Muscle of leg (tissue), 11 donors: Measurements from ENCODE around the gene ATP8A2. TPM values are rescaled to one million over a fixed set of nuclear protein-coding genes. Genes with fewer than 3 reads are reported as not detected.

Source experiments
- DNase-seq: peaks from one replicate; pipeline ENCODE4 v3.0.0; 2013
- H3K27ac ChIP-seq: one replicate; pipeline ENCODE4 v1.5.1; 2013; ENCODE audit warnings: mild to moderate bottlenecking, low read length, control low read depth
- H3K27me3 ChIP-seq: one replicate; pipeline ENCODE4 v1.6.1; 2013; ENCODE audit warnings: low read length; ENCODE audit not compliant: control insufficient read depth, insufficient read depth
- H3K36me3 ChIP-seq: one replicate; pipeline ENCODE4 v1.6.1; 2013; ENCODE audit warnings: low read length; ENCODE audit not compliant: control insufficient read depth, insufficient read depth
- H3K4me1 ChIP-seq: one replicate; pipeline ENCODE4 v1.6.1; 2013; ENCODE audit warnings: low read length; ENCODE audit not compliant: control insufficient read depth, insufficient read depth
- H3K4me3 ChIP-seq: one replicate; pipeline ENCODE4 v1.5.1; 2013; ENCODE audit warnings: low read length, control low read depth
- H3K9me3 ChIP-seq: replicated peaks from 2 replicates; pipeline ENCODE4 v1.6.1; 2013; ENCODE audit warnings: low read depth, low read length; ENCODE audit not compliant: control insufficient read depth
- WGBS: methylation state at CpG from one replicate; pipeline ENCODE4 v1.1.5; 2013; ENCODE audit warnings: missing lambda C conversion rate; ENCODE audit not compliant: insufficient coverage; 5-methylcytosine and 5-hydroxymethylcytosine counted together
- polyA plus RNA-seq, 8 donors: library from polyadenylated mRNA; unstranded; fragments of 120-200 nt; gene quantifications; one replicate each; pipeline versions ENCODE4 v1.2.1 to v1.2.3, GENCODE V29; 2013; ENCODE audit warnings: inconsistent platforms in 1 of 8, low replicate concordance in 1 of 8; ENCODE audit not compliant: insufficient read length in 8 of 8, insufficient read depth in 1 of 8
- total RNA-seq: library from RNA; stranded (reverse); fragments of 120-200 nt; gene quantifications from one replicate; pipeline ENCODE4 v1.2.4, GENCODE V29; 2013

The ATP8A2 gene
- total and polyA plus RNA-seq, 9 donors: 0.89 to 2.9 (median 1.6) TPM

DNA sequence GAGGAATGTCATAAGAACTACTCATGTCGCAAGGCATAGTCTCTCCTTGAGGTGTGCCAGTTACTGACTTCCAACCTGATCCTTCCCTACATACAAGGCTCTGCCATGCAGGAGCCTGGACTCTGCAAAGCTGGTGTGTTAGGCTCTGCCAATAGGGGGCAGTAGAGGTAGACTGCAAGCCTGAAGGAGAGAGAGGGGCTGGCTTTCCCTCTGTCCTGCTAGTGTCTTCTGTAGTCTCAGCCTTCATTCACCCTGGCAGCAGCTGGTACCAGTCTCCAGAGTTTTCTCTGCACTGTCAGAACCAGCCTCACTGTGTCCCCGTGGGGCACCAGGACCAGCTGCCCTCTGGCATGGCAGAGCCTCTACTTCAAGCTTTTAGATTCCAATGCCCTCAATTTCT, 665.5 kb downstream of the ATP8A2 start:
- Histone ChIP-seq H3K27ac (no peak overlapping the region), H3K36me3 (no peaks in the 10 kb centered on the region), H3K4me1 (peaks cover 3% of the 10 kb centered on the region), H3K27me3 (no peaks in the 10 kb centered on the region), H3K9me3 (no peaks in the 10 kb centered on the region), H3K4me3 (no peak overlapping the region)
- peak; percentile 52 for DNase-seq
- 7% methylated on average over 1 of the region's 2 CpGs for WGBS

DNA sequence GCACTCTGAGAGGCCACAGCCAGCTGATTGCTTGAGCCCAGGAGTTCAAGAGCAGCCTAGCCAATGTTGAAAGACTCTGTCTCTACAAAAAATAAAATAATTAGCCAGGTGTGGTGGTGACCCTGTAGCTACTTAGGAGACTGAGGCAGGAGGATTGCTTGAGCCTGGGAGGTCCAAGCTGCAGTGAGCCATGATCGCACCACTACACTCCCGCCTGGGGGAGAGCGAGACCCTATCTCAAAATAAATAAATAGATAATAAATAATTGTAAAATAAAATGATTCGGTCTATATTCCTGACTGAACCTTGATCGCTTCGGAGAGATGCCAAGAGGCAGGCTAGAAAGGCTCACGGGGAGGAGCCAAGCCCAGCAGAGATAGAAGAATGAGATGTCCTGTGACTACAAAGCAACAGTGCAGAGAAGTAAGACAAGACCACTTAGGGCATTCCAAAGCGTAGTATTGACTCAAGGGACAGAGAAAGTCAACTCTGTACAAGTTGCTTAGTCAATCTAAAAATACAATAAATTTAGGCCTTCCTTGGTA, 667.2 kb downstream of the ATP8A2 start:
- no peaks in the 10 kb centered on the region for H3K36me3 ChIP-seq
- H3K9me3 ChIP-seq: no peaks in the 10 kb centered on the region
- H3K27ac ChIP-seq: no peak overlapping the region
- no peak overlapping the region for H3K4me3 ChIP-seq
- peaks cover 3% of the 10 kb centered on the region for H3K4me1 ChIP-seq
- no peak for DNase-seq
- WGBS: 98% methylated on average over 4 of the region's 8 CpGs
- H3K27me3 ChIP-seq: no peaks in the 10 kb centered on the region

DNA sequence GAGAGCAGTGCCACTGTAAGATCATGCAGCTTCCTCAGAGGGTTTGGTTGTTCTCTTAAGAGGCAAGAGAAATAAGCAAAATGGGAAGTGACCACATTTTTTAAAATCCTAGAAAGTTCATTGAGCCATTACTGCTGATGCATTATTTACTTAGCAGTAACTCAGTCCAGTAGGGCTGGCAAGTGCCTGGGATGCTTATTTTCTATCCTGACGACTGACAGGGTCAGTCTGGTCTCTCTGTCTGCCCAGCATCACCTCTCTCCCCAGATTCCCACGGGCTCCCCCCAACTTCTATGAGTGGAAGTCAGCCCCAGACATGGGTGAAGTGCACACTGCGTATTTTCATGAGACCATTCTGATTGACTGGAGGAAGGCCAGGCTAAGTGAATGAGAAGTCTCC, 669.7 kb downstream of the ATP8A2 start:
- Histone ChIP-seq H3K4me3 (no peak overlapping the region), H3K9me3 (no peaks in the 10 kb centered on the region), H3K27me3 (no peaks in the 10 kb centered on the region), H3K36me3 (peaks cover 6% of the 10 kb centered on the region), H3K27ac (no peak overlapping the region), H3K4me1 (peaks cover 3% of the 10 kb centered on the region)
- DNase-seq: no peak
- 50% methylated on average over 1 of the region's 3 CpGs for WGBS

DNA sequence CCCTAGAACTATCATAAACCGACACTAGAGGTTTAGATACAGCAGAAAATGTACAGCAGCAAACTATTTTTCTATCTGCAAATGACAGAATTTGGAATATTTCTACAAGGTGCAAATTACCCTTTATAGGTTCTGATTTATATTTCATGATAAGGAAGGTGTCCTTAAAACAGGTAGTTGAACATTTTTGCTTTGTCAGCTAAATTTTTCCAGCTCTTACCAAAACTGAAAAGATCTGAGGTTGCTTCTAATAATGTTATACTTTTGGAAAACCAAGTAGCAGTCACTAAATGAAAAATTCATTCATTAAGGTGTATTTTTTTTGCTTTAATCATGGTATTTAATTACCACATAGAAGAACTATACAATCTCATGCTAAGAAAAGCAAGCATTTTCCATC, 671.0 kb downstream of the ATP8A2 start:
- no peaks in the 10 kb centered on the region for H3K27me3 ChIP-seq
- no CpG with 5 or more reads among the region's 1 CpG for WGBS

DNA sequence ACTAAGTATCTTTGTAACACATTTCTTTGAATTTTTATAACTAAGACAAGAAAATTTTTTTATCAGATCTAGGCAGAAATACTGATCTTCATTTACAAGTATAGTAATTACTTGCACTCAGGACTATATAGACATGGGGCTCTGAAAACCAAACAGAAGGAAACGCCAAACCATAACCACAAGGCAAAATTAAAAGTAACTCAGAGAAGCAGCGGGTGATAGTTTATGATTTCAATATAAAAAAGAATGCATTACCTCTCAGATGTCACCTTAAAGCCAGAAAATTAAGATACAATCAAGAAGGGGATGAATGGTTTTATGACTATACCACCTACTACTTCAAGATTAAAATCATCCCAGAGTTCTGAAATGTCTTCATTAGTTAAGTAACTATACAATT, 673.4 kb downstream of the ATP8A2 start:
- Histone ChIP-seq H3K4me1 (peaks cover 13% of the 10 kb centered on the region), H3K36me3 (peaks cover 12% of the 10 kb centered on the region), H3K9me3 (no peaks in the 10 kb centered on the region), H3K4me3 (no peak overlapping the region), H3K27ac (no peak overlapping the region), H3K27me3 (peaks cover 12% of the 10 kb centered on the region)
- DNase-seq: no peak
- no CpG with 5 or more reads among the region's 2 CpGs for WGBS

More for the DNA sequence above, 671.0 kb downstream of the ATP8A2 start:
- H3K4me3 ChIP-seq: no peak overlapping the region
- H3K4me1 ChIP-seq: no peaks in the 10 kb centered on the region
- H3K36me3 ChIP-seq: peaks cover 12% of the 10 kb centered on the region
- no peak overlapping the region for H3K27ac ChIP-seq
- H3K9me3 ChIP-seq: no peaks in the 10 kb centered on the region
- DNase-seq: no peak

DNA sequence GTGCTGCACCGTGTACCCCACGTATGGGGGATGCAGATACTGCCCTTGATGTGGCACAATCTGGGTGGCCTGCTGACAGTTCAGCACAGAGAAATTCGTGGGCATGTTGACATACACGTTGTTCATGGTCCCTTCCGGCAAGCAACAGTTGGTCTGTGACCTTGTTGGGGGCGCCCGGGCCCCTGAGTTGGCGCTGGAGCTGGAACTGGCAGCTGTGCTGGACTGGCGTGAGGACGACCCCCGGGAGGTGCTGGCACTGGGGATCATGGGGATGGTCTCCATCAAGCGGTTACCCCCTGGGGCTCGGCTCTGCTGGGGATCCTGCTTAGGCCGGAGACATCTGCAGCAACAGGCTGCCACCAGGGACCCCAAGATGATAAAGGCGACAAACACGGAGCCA, 674.9 kb downstream of the ATP8A2 start:
- H3K27me3 ChIP-seq: peaks cover 15% of the 10 kb centered on the region

DNA sequence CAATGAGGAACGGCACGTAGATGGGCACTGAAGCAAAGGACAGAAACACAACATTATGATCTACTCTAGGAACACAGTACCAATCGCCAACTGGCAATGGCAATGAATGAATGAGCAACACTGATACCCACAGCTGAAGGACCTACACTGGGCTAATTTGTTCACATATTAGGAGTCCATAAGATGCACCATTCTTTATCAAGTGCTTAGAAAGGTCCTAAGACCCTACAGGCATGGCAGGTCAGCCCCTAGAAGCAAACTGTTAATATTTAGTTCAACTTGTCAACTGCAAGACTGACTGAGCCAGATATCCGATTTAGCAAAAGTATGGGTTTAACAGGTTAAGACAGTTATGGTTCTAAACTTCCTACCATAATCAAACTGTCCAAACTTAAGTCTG, 675.3 kb downstream of the ATP8A2 start:
- Histone ChIP-seq H3K36me3 (peaks cover 12% of the 10 kb centered on the region), H3K4me3 (no peak overlapping the region), H3K9me3 (no peaks in the 10 kb centered on the region), H3K27me3 (peaks cover 15% of the 10 kb centered on the region), H3K27ac (no peak overlapping the region), H3K4me1 (peaks cover 21% of the 10 kb centered on the region)
- DNase-seq: no peak
- 96% methylated on average over 3 of the region's 4 CpGs for WGBS

More for the DNA sequence above, 674.9 kb downstream of the ATP8A2 start:
- H3K36me3 ChIP-seq: peaks cover 12% of the 10 kb centered on the region
- no peak overlapping the region for H3K27ac ChIP-seq
- DNase-seq: no peak
- 93% methylated on average over 16 of the region's 16 CpGs for WGBS
- H3K9me3 ChIP-seq: no peaks in the 10 kb centered on the region
- H3K4me1 ChIP-seq: peaks cover 20% of the 10 kb centered on the region
- H3K4me3 ChIP-seq: no peak overlapping the region

DNA sequence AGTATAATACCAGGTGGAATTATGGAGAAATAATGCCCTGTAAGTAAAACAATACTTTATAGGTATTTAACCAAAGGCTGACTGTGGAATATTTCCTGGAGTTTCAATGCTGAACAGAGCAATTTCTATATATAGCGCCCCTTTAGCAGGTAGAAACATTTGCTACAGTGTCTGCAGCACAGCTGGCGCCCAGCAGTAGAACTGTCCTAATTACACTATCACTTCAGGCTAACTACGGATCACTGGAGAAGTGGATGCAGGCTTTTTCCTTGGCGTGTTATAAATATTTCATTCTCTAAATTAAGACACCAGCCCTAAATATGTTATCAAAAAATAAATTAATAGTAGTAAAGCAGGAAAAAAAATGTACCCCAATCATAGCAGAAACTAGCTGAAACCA, 677.0 kb downstream of the ATP8A2 start:
- 50% methylated on average over 3 of the region's 4 CpGs for WGBS
- peak overlapping the region; percentile 68 for H3K4me3 ChIP-seq
- H3K36me3 ChIP-seq: peaks cover 12% of the 10 kb centered on the region
- H3K4me1 ChIP-seq: peaks cover 30% of the 10 kb centered on the region
- no peak overlapping the region for H3K27ac ChIP-seq
- H3K9me3 ChIP-seq: no peaks in the 10 kb centered on the region
- DNase-seq: peak; percentile 33
- H3K27me3 ChIP-seq: peaks cover 15% of the 10 kb centered on the region

DNA sequence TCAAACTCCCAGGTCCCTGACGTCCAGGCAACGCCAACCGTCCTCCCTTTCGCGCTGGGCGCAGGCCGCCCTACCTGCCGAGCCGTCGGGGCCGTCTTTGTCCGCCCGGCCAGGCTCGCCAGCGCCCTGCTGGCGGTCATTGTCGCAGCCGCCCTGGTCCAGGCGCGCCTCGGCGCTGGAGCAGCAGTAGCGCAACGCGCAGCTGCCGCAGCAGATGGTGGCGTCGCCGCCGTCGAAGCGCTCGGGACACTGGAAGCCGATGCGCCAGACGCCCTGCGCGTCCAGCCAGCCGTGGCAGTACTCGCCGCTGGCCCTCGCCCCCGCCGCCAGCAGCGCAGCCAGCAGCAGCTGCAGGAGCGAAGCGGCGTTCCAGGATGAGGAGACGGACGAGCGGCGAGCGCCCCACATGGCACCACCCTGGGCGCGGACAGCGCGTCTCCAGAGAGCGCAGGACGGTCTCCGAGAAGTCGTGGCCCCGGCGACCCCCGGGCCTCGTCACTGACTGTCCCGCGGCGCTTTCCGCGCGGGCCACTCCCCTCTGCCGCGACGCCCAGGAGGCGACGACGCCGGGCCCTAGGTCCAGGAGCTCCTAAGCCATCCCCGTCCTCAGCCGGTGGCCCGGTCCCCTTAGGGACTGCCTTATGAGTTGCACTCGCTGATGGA, 678.9 kb downstream of the ATP8A2 start:
- Histone ChIP-seq H3K27ac (peak overlapping the region; percentile 84), H3K4me1 (peaks cover 30% of the 10 kb centered on the region), H3K36me3 (peaks cover 12% of the 10 kb centered on the region), H3K27me3 (peaks cover 15% of the 10 kb centered on the region), H3K4me3 (peak overlapping the region; percentile 68), H3K9me3 (no peaks in the 10 kb centered on the region)
- WGBS: under 1% methylated on average over 82 of the region's 82 CpGs
- DNase-seq: peak; percentile 77

DNA sequence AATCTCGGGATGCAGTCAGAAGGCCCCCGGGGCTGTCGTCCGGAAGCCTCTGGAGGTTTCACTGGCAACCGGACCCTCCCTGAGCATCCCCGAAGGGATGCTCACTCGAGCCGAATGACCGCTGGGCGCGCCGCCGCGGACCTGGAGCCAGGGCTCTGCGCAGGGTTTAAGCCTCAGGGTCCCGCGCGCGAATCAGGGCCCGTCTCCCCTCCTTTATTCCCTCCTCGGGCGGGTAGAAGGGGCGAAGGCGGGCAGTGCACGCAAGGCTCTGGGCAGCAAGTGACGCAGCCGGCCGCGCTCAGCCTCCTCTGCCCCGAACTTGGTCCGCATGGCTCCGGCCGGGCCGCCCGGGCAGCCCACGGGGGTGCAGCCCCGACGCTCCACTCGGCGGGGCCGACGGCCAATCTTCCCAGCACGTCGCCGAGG, 679.5 kb downstream of the ATP8A2 start:
- Histone ChIP-seq H3K27ac (peak overlapping the region; percentile 80), H3K9me3 (no peaks in the 10 kb centered on the region), H3K4me3 (peak overlapping the region; percentile 68), H3K4me1 (peaks cover 30% of the 10 kb centered on the region), H3K36me3 (peaks cover 9% of the 10 kb centered on the region), H3K27me3 (peaks cover 15% of the 10 kb centered on the region)
- DNase-seq: peak; percentile 47
- WGBS: under 1% methylated on average over 45 of the region's 45 CpGs
